ENCODE data around the gene B3GALT6. TPM values are rescaled to one million over a fixed set of nuclear protein-coding genes. Genes with fewer than 3 reads are reported as not detected.

Gene B3GALT6
- polyA plus RNA-seq, 1 experiment, result 20.9 TPM

- POLR2A ChIA-PET, result no interaction called here
- no peaks in the 10 kb centered on the region for H3K36me3 ChIP-seq (ENCODE audit: control insufficient read depth, insufficient read depth, low read length)
- DNase-seq (ENCODE audit: low read depth), result no peak
- no peaks in the 10 kb centered on the region for H3K27me3 ChIP-seq (ENCODE audit: control insufficient read depth, insufficient read depth, low read length)
- H3K4me3 ChIP-seq (ENCODE audit: low read depth, low read length), result no peak overlapping the region
- CTCF ChIA-PET, result interaction anchor here (0.7 to 1.2 kb wide), 2 partner anchors 12 to 162 kb away, joined by 3 read pairs; no protein-coding TSS in a partner anchor
- TF ChIP-seq, protein P1, sequence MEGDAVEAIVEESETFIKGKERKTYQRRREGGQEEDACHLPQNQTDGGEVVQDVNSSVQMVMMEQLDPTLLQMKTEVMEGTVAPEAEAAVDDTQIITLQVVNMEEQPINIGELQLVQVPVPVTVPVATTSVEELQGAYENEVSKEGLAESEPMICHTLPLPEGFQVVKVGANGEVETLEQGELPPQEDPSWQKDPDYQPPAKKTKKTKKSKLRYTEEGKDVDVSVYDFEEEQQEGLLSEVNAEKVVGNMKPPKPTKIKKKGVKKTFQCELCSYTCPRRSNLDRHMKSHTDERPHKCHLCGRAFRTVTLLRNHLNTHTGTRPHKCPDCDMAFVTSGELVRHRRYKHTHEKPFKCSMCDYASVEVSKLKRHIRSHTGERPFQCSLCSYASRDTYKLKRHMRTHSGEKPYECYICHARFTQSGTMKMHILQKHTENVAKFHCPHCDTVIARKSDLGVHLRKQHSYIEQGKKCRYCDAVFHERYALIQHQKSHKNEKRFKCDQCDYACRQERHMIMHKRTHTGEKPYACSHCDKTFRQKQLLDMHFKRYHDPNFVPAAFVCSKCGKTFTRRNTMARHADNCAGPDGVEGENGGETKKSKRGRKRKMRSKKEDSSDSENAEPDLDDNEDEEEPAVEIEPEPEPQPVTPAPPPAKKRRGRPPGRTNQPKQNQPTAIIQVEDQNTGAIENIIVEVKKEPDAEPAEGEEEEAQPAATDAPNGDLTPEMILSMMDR (IDR thresholded peaks at IDR 0.05; ENCODE audit: insufficient read depth, low read depth, low read length), result no peak
Observed at GRCh38 chr1:1283821-1284220, 51.8 kb downstream of the B3GALT6 start.

Other genes with a start within 250 kb of the B3GALT6 start
- 5.6 and 10.8 TPM in 2 replicates for gene HES4, start 232.1 kb upstream of the B3GALT6 start, polyA plus RNA-seq (2011; rRNA removed)
- 73.0 and 86.8 TPM in 2 replicates for gene ISG15, start 218.7 kb upstream of the B3GALT6 start, polyA plus RNA-seq (2011; rRNA removed)
- gene AGRN, start 212.1 kb upstream of the B3GALT6 start, polyA plus RNA-seq (2011; rRNA removed), result 32.7 and 41.2 TPM in 2 replicates
- not detected in 2 replicates for gene RNF223, start 157.9 kb upstream of the B3GALT6 start, polyA plus RNA-seq (2011; rRNA removed)
- gene C1orf159, start 116.1 kb upstream of the B3GALT6 start, polyA plus RNA-seq (2011; rRNA removed), result 4.3 and 8.9 TPM in 2 replicates
- gene TTLL10, start 58.4 kb upstream of the B3GALT6 start, polyA plus RNA-seq (2011; rRNA removed), result not detected in 2 replicates
- gene TNFRSF18, start 25.6 kb upstream of the B3GALT6 start, polyA plus RNA-seq (2011; rRNA removed), result 0.40 TPM in 1 of 2 replicates, not detected in the other
- not detected in 2 replicates for gene TNFRSF4, start 18.1 kb upstream of the B3GALT6 start, polyA plus RNA-seq (2011; rRNA removed)
- gene SDF4, start 236 bp upstream of the B3GALT6 start, polyA plus RNA-seq (2011; rRNA removed), result 119 and 188 TPM in 2 replicates
- 0.42 and 0.43 TPM in 2 replicates for gene C1QTNF12, start 14.5 kb downstream of the B3GALT6 start, polyA plus RNA-seq (2011; rRNA removed)
- gene UBE2J2, start 41.6 kb downstream of the B3GALT6 start, polyA plus RNA-seq (2011; rRNA removed), result 20.5 and 25.7 TPM in 2 replicates
- 1.1 and 1.9 TPM in 2 replicates for gene SCNN1D, start 48.2 kb downstream of the B3GALT6 start, polyA plus RNA-seq (2011; rRNA removed)
- gene ACAP3, start 75.7 kb downstream of the B3GALT6 start, polyA plus RNA-seq (2011; rRNA removed), result 19.5 and 33.9 TPM in 2 replicates
- gene PUSL1, start 76.4 kb downstream of the B3GALT6 start, polyA plus RNA-seq (2011; rRNA removed), result 11.9 and 18.2 TPM in 2 replicates
- gene INTS11, start 92.4 kb downstream of the B3GALT6 start, polyA plus RNA-seq (2011; rRNA removed), result 52.0 and 95.8 TPM in 2 replicates
- 11.1 and 14.2 TPM in 2 replicates for gene CPTP, start 92.6 kb downstream of the B3GALT6 start, polyA plus RNA-seq (2011; rRNA removed)
- 0.06 and 0.11 TPM in 2 replicates for gene TAS1R3, start 99.0 kb downstream of the B3GALT6 start, polyA plus RNA-seq (2011; rRNA removed)
- gene DVL1, start 117.2 kb downstream of the B3GALT6 start, polyA plus RNA-seq (2011; rRNA removed), result 16.2 and 23.6 TPM in 2 replicates
- 427 and 702 TPM in 2 replicates for gene MXRA8, start 126.3 kb downstream of the B3GALT6 start, polyA plus RNA-seq (2011; rRNA removed)
- gene AURKAIP1, start 143.0 kb downstream of the B3GALT6 start, polyA plus RNA-seq (2011; rRNA removed), result 73.2 and 97.8 TPM in 2 replicates
- 142 and 175 TPM in 2 replicates for gene CCNL2, start 167.1 kb downstream of the B3GALT6 start, polyA plus RNA-seq (2011; rRNA removed)
- 84.8 and 121 TPM in 2 replicates for gene MRPL20, start 175.1 kb downstream of the B3GALT6 start, polyA plus RNA-seq (2011; rRNA removed)
- 0.31 and 0.43 TPM in 2 replicates for gene ANKRD65, start 189.0 kb downstream of the B3GALT6 start, polyA plus RNA-seq (2011; rRNA removed)
- gene VWA1, start 203.5 kb downstream of the B3GALT6 start, polyA plus RNA-seq (2011; rRNA removed), result 1.7 and 2.0 TPM in 2 replicates
- 0.06 and 0.20 TPM in 2 replicates for gene ATAD3C, start 217.5 kb downstream of the B3GALT6 start, polyA plus RNA-seq (2011; rRNA removed)
- gene ATAD3B, start 239.5 kb downstream of the B3GALT6 start, polyA plus RNA-seq (2011; rRNA removed), result 9.5 and 12.5 TPM in 2 replicates